GM10266 (cell line): Measurements from ENCODE around the gene HEXD.
"Not testable (repeated sequence)": the region's sequence is repeated elsewhere in the genome, so short reads cannot be mapped to it uniquely, and the experiment has no call there.

Experiments
- DNase-seq: peaks from one replicate; pipeline ENCODE4 v3.0.0; 2012; ENCODE audit errors: extremely low spot score
- TF ChIP-seq, protein P1 (sequence below): IDR thresholded peaks from 2 replicates; pipeline ENCODE4 v1.5.1; 2012; ENCODE audit warnings: mild to moderate bottlenecking, low read depth; ENCODE audit not compliant: control insufficient read depth, insufficient read depth; ENCODE audit errors: missing control alignments

Gene HEXD

DNA sequence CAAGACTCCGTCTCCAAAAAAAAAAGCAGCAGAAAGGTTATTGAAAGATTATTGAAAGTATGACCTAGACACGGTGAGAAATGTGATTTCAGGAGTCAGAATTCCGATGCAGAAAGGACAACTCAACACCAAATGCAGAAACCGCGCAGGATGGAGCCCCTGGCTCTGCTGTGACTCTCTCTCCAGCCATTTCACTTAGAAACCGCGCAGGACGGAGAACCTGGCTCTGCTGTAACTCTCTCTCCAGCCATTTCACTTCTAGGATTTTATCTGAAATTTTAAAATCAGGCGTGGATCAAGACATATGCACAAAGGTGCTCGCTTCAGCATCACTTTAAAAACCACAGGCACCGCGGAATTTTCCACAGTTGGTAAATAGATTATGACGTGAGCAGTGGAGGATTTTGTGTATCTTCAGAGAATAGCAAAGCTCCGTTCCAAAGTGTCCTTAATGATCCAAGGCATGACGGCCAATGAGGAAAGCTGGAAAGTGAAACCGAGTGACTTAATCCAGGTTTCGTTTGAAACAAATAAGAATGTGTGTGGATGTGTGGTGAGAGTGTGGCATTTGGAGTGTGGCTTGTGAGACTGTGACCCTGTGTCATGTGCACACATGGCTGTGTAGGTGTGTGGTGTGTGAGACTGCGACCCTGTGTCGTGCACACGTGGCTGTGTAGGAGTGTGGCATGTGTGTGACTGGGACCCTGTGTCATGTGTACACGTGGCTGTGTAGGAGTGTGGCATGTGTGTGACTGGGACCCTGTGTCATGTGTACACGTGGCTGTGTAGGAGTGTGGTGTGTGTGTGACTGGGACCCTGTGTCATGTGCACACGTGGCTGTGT is 37.1 kb upstream of the HEXD start:
- TF ChIP-seq, protein P1, sequence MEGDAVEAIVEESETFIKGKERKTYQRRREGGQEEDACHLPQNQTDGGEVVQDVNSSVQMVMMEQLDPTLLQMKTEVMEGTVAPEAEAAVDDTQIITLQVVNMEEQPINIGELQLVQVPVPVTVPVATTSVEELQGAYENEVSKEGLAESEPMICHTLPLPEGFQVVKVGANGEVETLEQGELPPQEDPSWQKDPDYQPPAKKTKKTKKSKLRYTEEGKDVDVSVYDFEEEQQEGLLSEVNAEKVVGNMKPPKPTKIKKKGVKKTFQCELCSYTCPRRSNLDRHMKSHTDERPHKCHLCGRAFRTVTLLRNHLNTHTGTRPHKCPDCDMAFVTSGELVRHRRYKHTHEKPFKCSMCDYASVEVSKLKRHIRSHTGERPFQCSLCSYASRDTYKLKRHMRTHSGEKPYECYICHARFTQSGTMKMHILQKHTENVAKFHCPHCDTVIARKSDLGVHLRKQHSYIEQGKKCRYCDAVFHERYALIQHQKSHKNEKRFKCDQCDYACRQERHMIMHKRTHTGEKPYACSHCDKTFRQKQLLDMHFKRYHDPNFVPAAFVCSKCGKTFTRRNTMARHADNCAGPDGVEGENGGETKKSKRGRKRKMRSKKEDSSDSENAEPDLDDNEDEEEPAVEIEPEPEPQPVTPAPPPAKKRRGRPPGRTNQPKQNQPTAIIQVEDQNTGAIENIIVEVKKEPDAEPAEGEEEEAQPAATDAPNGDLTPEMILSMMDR: no peak
- no peak for DNase-seq

DNA sequence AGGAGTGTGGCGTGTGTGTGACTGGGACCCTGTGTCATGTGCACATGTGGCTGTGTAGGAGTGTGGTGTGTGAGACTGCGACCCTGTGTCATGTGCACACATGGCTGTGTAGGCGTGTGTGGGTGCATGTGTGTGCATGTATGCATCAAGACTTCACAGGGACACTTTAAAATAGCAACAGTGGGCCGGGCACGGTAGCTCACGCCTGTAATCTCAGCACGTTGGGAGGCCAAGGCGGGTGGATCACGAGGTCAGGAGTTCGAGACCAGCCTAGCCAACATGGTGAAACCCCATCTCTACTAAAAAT is 36.5 kb upstream of the HEXD start:
- DNase-seq: not testable (repeated sequence)

DNA sequence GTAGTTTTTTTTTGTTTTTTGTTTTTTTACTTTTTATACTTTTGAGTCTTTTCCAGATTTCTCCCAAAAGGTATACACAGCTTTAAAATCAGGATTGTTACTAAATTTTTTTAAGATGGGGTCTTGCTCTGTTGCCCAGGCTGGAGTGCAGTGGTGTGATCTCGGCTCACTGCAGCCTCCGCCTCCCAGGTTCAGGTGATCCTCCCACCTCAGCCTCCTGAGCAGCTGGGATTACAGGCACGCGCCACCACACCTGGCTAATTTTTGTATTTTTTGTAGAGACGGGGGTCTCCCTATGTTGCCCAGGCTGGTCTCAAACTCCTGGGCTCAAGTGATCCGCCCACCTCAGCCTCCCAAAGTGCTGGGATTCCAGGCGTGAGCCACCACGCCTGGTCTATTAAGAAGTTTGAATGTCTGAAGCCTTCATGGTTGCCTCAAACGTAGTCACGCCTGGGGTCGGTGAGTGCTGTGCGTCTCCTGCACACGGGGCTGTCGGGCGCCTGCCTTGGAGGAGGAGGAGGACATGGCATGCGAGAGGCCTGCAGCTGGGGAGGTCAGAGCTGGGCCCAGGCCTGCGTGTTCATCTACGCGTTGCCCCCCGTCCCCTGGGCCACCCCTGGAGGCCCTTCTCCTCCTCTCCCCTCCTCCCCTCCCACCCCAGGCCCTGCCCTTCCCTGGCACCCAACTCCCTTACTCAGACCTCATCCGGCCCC is 35.8 kb upstream of the HEXD start:
- DNase-seq: not testable (repeated sequence)

DNA sequence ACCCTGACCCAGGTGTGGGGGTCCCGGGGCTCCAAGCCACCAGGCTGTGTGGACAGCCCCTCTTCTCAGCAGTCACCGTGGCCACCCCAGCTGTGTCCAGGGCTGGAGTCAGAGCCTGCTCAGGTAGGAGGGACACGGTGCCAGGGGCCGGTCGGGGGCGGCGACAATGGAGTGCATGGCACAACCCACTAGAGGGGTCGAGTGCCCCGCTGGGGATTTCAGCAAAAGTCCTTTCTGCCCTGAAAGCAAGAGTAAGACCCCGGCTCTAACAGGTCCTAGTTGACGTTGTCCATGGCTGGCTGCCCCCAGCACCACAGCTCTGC is 35.3 kb upstream of the HEXD start:
- TF ChIP-seq, protein P1: no peak
- no peak for DNase-seq

DNA sequence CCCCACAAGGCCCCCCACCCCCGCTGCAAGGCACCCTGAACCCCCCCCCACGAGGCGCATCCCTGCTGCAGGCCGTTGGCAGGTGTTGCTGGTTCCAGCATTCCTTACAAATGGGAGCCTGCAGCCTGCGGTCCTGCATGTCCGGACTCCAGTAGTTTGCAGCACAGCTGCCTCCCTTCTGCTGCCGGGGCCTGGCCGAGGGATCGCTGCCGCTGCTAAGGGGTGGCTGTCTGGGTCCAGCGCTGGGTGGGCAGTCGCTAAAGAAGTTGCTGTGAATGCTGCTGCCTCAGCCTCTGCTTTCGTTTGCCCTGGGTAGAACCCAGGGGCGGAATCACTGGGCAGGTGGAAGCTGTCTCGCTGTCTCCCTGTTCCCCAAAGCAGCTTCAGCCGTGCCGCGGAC is 34.7 kb upstream of the HEXD start:
- no peak for DNase-seq
- TF ChIP-seq, protein P1: no peak

DNA sequence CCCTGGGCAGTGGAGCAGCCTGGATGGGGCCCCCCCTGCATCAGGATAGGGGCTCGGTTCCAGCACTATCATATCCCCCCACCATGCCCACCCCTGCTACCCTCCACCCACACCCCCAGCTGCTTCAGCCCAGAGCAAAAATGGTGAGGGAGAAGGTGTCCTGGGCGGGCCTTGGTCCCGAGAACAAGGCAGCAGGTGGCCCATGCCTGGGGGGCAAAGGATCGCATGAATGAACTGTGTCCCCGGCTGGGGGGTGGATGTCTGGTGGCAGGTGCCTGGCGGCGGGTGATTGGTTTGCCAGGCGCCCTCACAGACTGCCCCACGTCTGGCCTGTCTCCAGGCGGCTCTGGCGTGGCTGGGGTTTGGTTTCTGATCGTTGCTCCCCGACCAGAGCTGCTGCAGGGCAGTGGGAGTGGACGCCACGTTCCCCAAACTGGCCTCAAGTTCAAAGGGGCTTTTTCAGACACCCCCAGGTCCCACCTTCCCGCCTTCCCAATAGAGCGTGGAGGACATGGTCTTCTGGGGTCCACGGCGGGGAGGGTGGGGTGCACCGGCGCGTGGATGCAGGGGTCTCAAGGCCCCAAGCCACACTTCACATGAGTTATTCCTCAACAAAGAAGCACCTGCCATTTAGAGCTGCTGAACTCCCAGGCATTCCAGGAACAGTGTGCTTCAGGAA is 34.0 kb upstream of the HEXD start:
- DNase-seq: no peak
- TF ChIP-seq, protein P1: no peak

DNA sequence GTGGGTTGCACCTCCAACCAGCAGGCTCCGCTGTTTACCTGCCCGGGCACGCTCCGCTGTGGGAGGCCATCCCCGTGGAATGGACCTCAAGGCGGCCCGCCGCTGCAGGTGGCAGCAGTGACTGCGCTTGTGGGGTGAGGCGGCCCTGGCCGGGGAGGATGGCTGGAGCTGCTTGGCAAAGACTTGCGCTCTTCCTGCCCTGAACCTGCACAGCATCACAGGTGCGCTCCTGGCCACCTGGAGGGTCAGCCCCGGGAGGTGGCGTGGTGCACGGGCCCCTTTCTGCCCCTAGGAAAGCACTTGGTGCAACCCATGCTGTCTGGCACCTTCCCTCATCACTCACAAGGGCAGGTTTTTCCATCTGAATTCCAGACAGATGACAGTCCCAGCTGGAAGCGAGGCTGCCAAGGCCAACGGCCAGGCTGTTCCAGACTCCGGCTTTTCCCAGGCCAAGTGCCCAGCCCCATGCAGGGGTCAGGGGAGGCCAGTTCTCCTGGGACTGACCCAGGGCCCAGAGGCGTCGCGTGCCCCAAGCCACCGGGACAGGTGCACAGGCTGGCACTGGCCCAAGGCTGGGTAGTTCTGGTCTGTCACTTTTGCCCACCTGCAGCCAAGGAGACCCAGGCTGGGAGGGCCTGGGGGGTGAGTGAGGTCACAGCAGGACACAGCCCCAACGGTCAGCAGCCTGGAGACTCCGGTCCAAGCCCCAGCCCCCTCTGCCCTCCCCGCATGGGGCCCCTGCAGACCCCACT is 33.2 kb upstream of the HEXD start:
- DNase-seq: no peak
- TF ChIP-seq, protein P1: no peak
